Measurements from ENCODE around the gene DAPK3.

Gene DAPK3

GRCh38 chr19:3964256-3965194, 6.4 kb downstream of the DAPK3 start (continued):
- TF ChIP-seq CSRNP3 (CRISPR knock-in tag; IDR thresholded peaks at IDR 0.05) (no peak), ZFP3 (CRISPR knock-in tag; IDR thresholded peaks at IDR 0.05) (no peak), POU6F1 (CRISPR knock-in tag; IDR thresholded peaks at IDR 0.05; ENCODE audit: borderline replicate concordance, low read depth) (no peak)

GRCh38 chr19:3963458-3964255, 7.2 kb downstream of the DAPK3 start:
- TF ChIP-seq PPARA (CRISPR knock-in tag; IDR thresholded peaks at IDR 0.05; ENCODE audit: borderline replicate concordance), result no peak
- no peak for TF ChIP-seq CSDC2 (CRISPR knock-in tag; IDR thresholded peaks at IDR 0.05)
- no peak for TF ChIP-seq CSRNP3 (CRISPR knock-in tag; IDR thresholded peaks at IDR 0.05)
- TF ChIP-seq ZNF70 (CRISPR knock-in tag; IDR thresholded peaks at IDR 0.05), result no peak
- TF ChIP-seq ISL1 (CRISPR knock-in tag; IDR thresholded peaks at IDR 0.05), result no peak
- TF ChIP-seq TCF4 (CRISPR knock-in tag; IDR thresholded peaks at IDR 0.05; ENCODE audit: borderline replicate concordance), result no peak
- no peak for TF ChIP-seq ESRRG (CRISPR knock-in tag; IDR thresholded peaks at IDR 0.05)
- TF ChIP-seq BACH2 (CRISPR knock-in tag; IDR thresholded peaks at IDR 0.05; ENCODE audit: borderline replicate concordance), result no peak
- TF ChIP-seq ZNF565 (CRISPR knock-in tag; conservative IDR thresholded peaks at IDR 0.05; ENCODE audit: low read depth), result no peak
- no peak for TF ChIP-seq ARNTL (CRISPR knock-in tag; IDR thresholded peaks at IDR 0.05; ENCODE audit: borderline replicate concordance, low read depth)
- TF ChIP-seq ZC3H10 (CRISPR knock-in tag; IDR thresholded peaks at IDR 0.05), result no peak
- TF ChIP-seq ZFP3 (CRISPR knock-in tag; IDR thresholded peaks at IDR 0.05), result no peak
- TF ChIP-seq GLIS3 (CRISPR knock-in tag; IDR thresholded peaks at IDR 0.05), result no peak
- TF ChIP-seq CREB5 (CRISPR knock-in tag; IDR thresholded peaks at IDR 0.05; ENCODE audit: low read depth), result no peak
- TF ChIP-seq RARB (CRISPR knock-in tag; IDR thresholded peaks at IDR 0.05), result no peak
- TF ChIP-seq OSR1 (CRISPR knock-in tag; IDR thresholded peaks at IDR 0.05), result no peak
- no peak for TF ChIP-seq ZNF8 (CRISPR knock-in tag; IDR thresholded peaks at IDR 0.05)
- TF ChIP-seq PATZ1 (CRISPR knock-in tag; IDR thresholded peaks at IDR 0.05; ENCODE audit: borderline replicate concordance), result no peak
- TF ChIP-seq SNAI2 (CRISPR knock-in tag; IDR thresholded peaks at IDR 0.05), result no peak
- TF ChIP-seq POU6F1 (CRISPR knock-in tag; IDR thresholded peaks at IDR 0.05; ENCODE audit: borderline replicate concordance, low read depth), result no peak

More at GRCh38 chr19:3963458-3964255, 7.2 kb downstream of the DAPK3 start:
- ATAC-seq, result no peak
